Left lung (tissue), 10 donors: Measurements from ENCODE around the gene REM1. TPM values are rescaled to one million over a fixed set of nuclear protein-coding genes. Genes with fewer than 3 reads are reported as not detected.

Experiments used
- ATAC-seq: fragments of 200-7000 bp; cut with Tn5 transposase; one replicate; pipeline ENCODE4 v1.9.1; 2020; ENCODE audit warnings: moderate library complexity
- DNase-seq, 4 donors: peaks; one replicate each; pipeline ENCODE4 v3.0.0-alpha.2; 2013 to 2020
- H3K27ac ChIP-seq, 2 donors: fragments of 200-600 bp; sonication (generic) in 1 of 2; one replicate each; pipeline versions ENCODE4 v1.5.0 to v1.8.0; 2020 to 2021
- H3K27me3 ChIP-seq, 2 donors: fragments of 200-600 bp; sonication (generic) in 1 of 2; one replicate each; pipeline versions ENCODE4 v1.5.0 to v1.8.0; 2020 to 2021
- H3K36me3 ChIP-seq, 2 donors: fragments of 200-600 bp; sonication (generic) in 1 of 2; one replicate each; pipeline versions ENCODE4 v1.5.0 to v1.8.0; 2020 to 2021
- H3K4me1 ChIP-seq, 2 donors: fragments of 200-600 bp; one replicate each; pipeline ENCODE4 v1.8.0; 2021
- H3K4me3 ChIP-seq, 2 donors: fragments of 200-600 bp; sonication (generic) in 1 of 2; one replicate each; pipeline versions ENCODE4 v1.5.0 to v1.8.0; 2020 to 2021; ENCODE audit warnings: mild to moderate bottlenecking in 1 of 2
- H3K9me3 ChIP-seq, 2 donors: fragments of 200-600 bp; sonication (generic) in 1 of 2; one replicate each; pipeline versions ENCODE4 v1.5.0 to v1.8.0; 2020 to 2021
- CTCF ChIP-seq, 2 donors: fragments of 200-600 bp; sonication (generic) in 1 of 2; IDR thresholded peaks; one replicate each; pipeline versions ENCODE4 v1.5.0 to v1.8.0; 2021; ENCODE audit warnings: antibody characterized with exemption in 2 of 2
- intact Hi-C, 2 donors: fragments of 100-400 bp; cut with DNase I; formaldehyde crosslinking; loops; one replicate each; pipeline versions ENCODE4 v1.11.2 to v1.14.2; 2022
- polyA plus RNA-seq, 6 donors: library from polyadenylated mRNA; unstranded; fragments of 120-200 nt; gene quantifications; one replicate each; pipeline ENCODE4 v1.2.1, GENCODE V29; 2013; ENCODE audit not compliant: insufficient read length in 6 of 6
- total RNA-seq, 2 donors: library from RNA; stranded (reverse); fragmentation: NEBNext Ultra II Directional; extraction: Animal tissue kit (Norgen Biotek cat#: 25700); gene quantifications; one replicate each; pipeline ENCODE4 v1.2.1, GENCODE V29; 2021
- donor health status: DM: no; HTN: yes; CAD: no.
- donor health status: DM: no; HTN: no; CAD: no.

The REM1 gene
- total and polyA plus RNA-seq, 8 donors: 2.0 to 9.9 (median 7.3) TPM

GRCh38 chr20:31523361-31524283, 48.5 kb downstream of the REM1 start:
- no peaks in the 10 kb centered on the region for H3K27me3 ChIP-seq
- ATAC-seq (peak; percentile 84), DNase-seq (peak in 1 of 4 donors; percentile 55)
- H3K9me3 ChIP-seq: no peaks in the 10 kb centered on the region
- H3K36me3 ChIP-seq: peaks cover 4 to 70% of the 10 kb centered on the region in 2 donors
- intact Hi-C loops: no loop called here
- peak overlapping the region in 1 of 2 donors; percentile 88 for H3K27ac ChIP-seq
- no peak for TF ChIP-seq CTCF (IDR thresholded peaks at IDR 0.05)
- H3K4me3 ChIP-seq: no peak overlapping the region
- peaks cover 8 to 70% of the 10 kb centered on the region in 2 donors for H3K4me1 ChIP-seq

GRCh38 chr20:31527266-31527665, 52.2 kb downstream of the REM1 start:
- DNase-seq (no peak), ATAC-seq (no peak)
- Histone ChIP-seq H3K27ac (no peak overlapping the region), H3K27me3 (no peaks in the 10 kb centered on the region), H3K36me3 (peaks cover 4 to 80% of the 10 kb centered on the region in 2 donors), H3K4me3 (no peak overlapping the region), H3K9me3 (no peaks in the 10 kb centered on the region), H3K4me1 (peaks cover 8 to 33% of the 10 kb centered on the region in 2 donors)
- no peak for TF ChIP-seq CTCF (IDR thresholded peaks at IDR 0.05)
- intact Hi-C loops: no loop called here

Other genes with a start within 250 kb of the REM1 start
- gene DEFB115, start 217.6 kb upstream of the REM1 start, total RNA-seq: not detected
- gene DEFB115, start 217.6 kb upstream of the REM1 start, polyA plus RNA-seq: not detected
- not detected for gene DEFB116, start 166.7 kb upstream of the REM1 start, total RNA-seq
- not detected for gene DEFB116, start 166.7 kb upstream of the REM1 start, polyA plus RNA-seq
- not detected for gene DEFB118, start 106.7 kb upstream of the REM1 start, total RNA-seq
- gene DEFB118, start 106.7 kb upstream of the REM1 start, polyA plus RNA-seq: not detected
- gene DEFB119, start 84.7 kb upstream of the REM1 start, total RNA-seq: not detected
- not detected for gene DEFB119, start 84.7 kb upstream of the REM1 start, polyA plus RNA-seq
- not detected for gene DEFB121, start 69.1 kb upstream of the REM1 start, total RNA-seq
- gene DEFB121, start 69.1 kb upstream of the REM1 start, polyA plus RNA-seq: not detected
- gene DEFB123, start 34.7 kb upstream of the REM1 start, total RNA-seq: not detected
- gene DEFB123, start 34.7 kb upstream of the REM1 start, polyA plus RNA-seq: not detected
- not detected for gene DEFB124, start 161 bp upstream of the REM1 start, total RNA-seq
- gene DEFB124, start 161 bp upstream of the REM1 start, polyA plus RNA-seq: 1 to 10 TPM in 3 of 6 donors, under 1 TPM in 3; 0.31 to 1.5 (median 0.97) TPM
- gene HM13, start 39.2 kb downstream of the REM1 start, total RNA-seq: 100 to 1,000 TPM; 185 to 282 TPM
- gene HM13, start 39.2 kb downstream of the REM1 start, polyA plus RNA-seq: 100 to 1,000 TPM in 5 of 6 donors, 10 to 100 TPM in 1; 98.9 to 136 (median 108) TPM
- 100 to 1,000 TPM; 185 to 297 TPM for gene ID1, start 130.0 kb downstream of the REM1 start, total RNA-seq
- 100 to 1,000 TPM in 5 of 6 donors, 10 to 100 TPM in 1; 65.4 to 194 (median 120) TPM for gene ID1, start 130.0 kb downstream of the REM1 start, polyA plus RNA-seq
- 10 to 100 TPM; 13.5 to 15.7 TPM for gene COX4I2, start 162.6 kb downstream of the REM1 start, total RNA-seq
- 10 to 100 TPM; 18.6 to 33.8 (median 25.2) TPM for gene COX4I2, start 162.6 kb downstream of the REM1 start, polyA plus RNA-seq
- 100 to 1,000 TPM; 122 to 181 TPM for gene BCL2L1, start 247.6 kb downstream of the REM1 start, total RNA-seq
- gene BCL2L1, start 247.6 kb downstream of the REM1 start, polyA plus RNA-seq: 10 to 100 TPM; 43.3 to 60.5 (median 54.4) TPM